ENCODE measurements around the gene ENSA.

GRCh38 chr1:150663321-150663720 lies 33.9 kb upstream of the ENSA start:
- TF ChIP-seq POLR2A (IDR thresholded peaks at IDR 0.05) (no peak), CTCF (IDR thresholded peaks at IDR 0.05) (no peak)
